MCF 10A (cell line): Measurements from ENCODE around the gene MAFG. TPM values are rescaled to one million over a fixed set of nuclear protein-coding genes. Genes with fewer than 3 reads are reported as not detected.

ENCODE experiments used
- BruUV-seq: library from RNA; stranded (reverse); fragments of 400-500 nt; replicated peaks from 2 replicates; lab custom pipeline; 2021; lab: Mats Ljungman, UMichigan
- CTCF ChIA-PET: fragments of 300-600 bp; sonication (Branson Sonifier 250); formaldehyde crosslinking; extraction: SDS; loops from one replicate; lab custom pipeline; 2021; ENCODE audit warnings: antibody characterized with exemption, inconsistent platforms; lab: Yijun Ruan, JAX
- POLR2A ChIA-PET: fragments of 300-600, 350-650 bp; sonication (Branson Sonifier 250); formaldehyde crosslinking; extraction: SDS; loops from one replicate; lab custom pipeline; 2020; ENCODE audit warnings: antibody characterized with exemption, inconsistent platforms; lab: Yijun Ruan, JAX
- DNase-seq: peaks from one replicate; pipeline ENCODE4 v3.0.0-alpha.2; 2018; ENCODE audit not compliant: unreplicated experiment
- H3K27ac Mint-ChIP-seq: one replicate; pipeline ENCODE4 v1.8.0; 2022; ENCODE audit warnings: mild to moderate bottlenecking, low read depth, mixed read lengths; ENCODE audit not compliant: unreplicated experiment
- H3K27me3 Mint-ChIP-seq: one replicate; pipeline ENCODE4 v1.8.0; 2022; ENCODE audit warnings: mixed read lengths; ENCODE audit not compliant: insufficient read depth, unreplicated experiment
- H3K36me3 Mint-ChIP-seq: one replicate; pipeline ENCODE4 v1.8.0; 2022; ENCODE audit warnings: mild to moderate bottlenecking, moderate library complexity, mixed read lengths; ENCODE audit not compliant: insufficient read depth, unreplicated experiment
- H3K4me1 Mint-ChIP-seq: one replicate; pipeline ENCODE4 v1.8.0; 2022; ENCODE audit warnings: mixed read lengths; ENCODE audit not compliant: insufficient read depth, unreplicated experiment
- H3K4me3 Mint-ChIP-seq: one replicate; pipeline ENCODE4 v1.8.0; 2022; ENCODE audit warnings: mild to moderate bottlenecking, moderate library complexity, mixed read lengths; ENCODE audit not compliant: unreplicated experiment
- H3K9me3 Mint-ChIP-seq: one replicate; pipeline ENCODE4 v1.8.0; 2022; ENCODE audit warnings: mixed read lengths; ENCODE audit not compliant: unreplicated experiment
- intact Hi-C: fragments of 100-400 bp; cut with micrococcal nuclease; formaldehyde crosslinking; loops from 2 replicates; pipeline ENCODE4 v1.14.1; 2022
- total RNA-seq: library from RNA; stranded (reverse); gene quantifications from 2 replicates; pipeline ENCODE4 v1.2.3, GENCODE V29; 2022
- TF ChIP-seq, protein P1 (sequence below): fragments of 200-600 bp; IDR thresholded peaks from one replicate; pipeline ENCODE4 v1.8.0; 2022; ENCODE audit warnings: antibody characterized with exemption, mild to moderate bottlenecking; ENCODE audit not compliant: unreplicated experiment

MAFG gene
- total RNA-seq, 1 experiment from 2014 or later, result 38.1 TPM

DNA sequence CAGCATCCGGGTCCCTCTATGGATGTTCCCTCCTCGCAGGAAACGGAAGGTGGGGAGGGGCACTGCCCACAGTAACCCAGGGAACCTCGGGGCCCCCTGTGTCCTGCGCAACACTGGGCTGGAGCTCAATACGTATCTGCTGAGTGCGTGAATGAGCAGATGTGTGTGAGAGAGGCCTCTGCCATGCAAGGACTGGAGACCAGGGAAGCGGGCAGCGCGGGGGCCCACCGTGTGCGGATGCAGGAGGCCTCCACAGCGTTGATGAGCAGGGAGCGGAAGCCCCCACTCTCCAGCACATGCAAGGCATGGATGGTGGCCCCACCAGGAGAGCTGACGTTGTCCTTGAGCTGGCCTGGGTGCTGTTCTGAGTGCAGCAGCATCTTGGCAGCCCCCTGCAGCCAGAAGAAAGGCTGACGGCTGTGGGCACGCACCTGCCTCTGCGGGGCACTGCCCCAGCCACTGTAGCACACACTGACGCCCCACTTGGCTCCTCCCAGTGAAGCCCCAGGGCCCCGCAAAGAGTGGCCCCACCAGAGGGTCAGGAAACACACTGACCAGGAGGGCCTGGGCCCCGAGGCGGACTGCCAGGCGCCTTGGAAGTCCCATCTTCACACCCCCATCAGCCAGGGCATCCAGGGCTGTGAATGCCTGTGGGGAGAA is 6.7 kb upstream of the MAFG start:
- Mint-ChIP-seq H3K27ac (no peak overlapping the region), H3K27me3 (no peaks in the 10 kb centered on the region), H3K4me1 (peaks cover 11% of the 10 kb centered on the region), H3K36me3 (peaks cover 7% of the 10 kb centered on the region), H3K4me3 (no peak overlapping the region), H3K9me3 (no peaks in the 10 kb centered on the region)
- DNase-seq, result no peak
- intact Hi-C loops, result no loop called here
- TF ChIP-seq, protein P1, sequence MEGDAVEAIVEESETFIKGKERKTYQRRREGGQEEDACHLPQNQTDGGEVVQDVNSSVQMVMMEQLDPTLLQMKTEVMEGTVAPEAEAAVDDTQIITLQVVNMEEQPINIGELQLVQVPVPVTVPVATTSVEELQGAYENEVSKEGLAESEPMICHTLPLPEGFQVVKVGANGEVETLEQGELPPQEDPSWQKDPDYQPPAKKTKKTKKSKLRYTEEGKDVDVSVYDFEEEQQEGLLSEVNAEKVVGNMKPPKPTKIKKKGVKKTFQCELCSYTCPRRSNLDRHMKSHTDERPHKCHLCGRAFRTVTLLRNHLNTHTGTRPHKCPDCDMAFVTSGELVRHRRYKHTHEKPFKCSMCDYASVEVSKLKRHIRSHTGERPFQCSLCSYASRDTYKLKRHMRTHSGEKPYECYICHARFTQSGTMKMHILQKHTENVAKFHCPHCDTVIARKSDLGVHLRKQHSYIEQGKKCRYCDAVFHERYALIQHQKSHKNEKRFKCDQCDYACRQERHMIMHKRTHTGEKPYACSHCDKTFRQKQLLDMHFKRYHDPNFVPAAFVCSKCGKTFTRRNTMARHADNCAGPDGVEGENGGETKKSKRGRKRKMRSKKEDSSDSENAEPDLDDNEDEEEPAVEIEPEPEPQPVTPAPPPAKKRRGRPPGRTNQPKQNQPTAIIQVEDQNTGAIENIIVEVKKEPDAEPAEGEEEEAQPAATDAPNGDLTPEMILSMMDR, result no peak
- ChIA-PET CTCF (interaction anchor here (0.5 to 1.8 kb wide), 4 partner anchors 25 to 733 kb away, joined by 3 to 8 read pairs (median 4); no protein-coding TSS in a partner anchor), POLR2A (interaction anchor here (1.0 kb wide), 1 partner anchor 57 kb away, joined by 3 read pairs; no protein-coding TSS in a partner anchor)
- no TSS peak for BruUV-seq

DNA sequence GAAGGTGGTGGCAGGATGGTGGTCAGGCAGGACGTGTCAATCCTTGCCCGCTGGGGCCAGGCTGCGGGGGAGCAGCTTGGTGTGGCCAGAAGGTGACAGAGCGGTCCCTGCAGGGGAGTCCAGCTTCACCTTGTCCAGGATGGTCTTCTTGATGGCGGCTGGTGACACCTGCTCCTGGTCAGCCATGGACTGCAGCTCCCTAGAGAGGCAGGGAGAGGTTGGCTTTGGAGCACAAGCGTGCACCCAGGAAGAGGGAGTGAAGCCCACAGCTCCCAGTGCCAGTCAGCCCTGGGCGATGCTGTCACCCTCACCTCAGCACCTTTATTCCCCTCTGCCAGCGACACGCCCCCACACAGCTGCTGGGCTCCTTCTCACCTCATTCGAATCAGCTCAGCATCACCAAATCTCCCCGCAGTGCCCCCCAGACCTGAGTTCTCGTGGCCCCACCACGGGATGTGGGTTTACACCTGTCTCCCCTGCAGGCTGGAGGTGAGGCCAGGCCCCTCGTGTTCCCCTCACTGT is 5.7 kb upstream of the MAFG start:
- H3K9me3 Mint-ChIP-seq, result no peaks in the 10 kb centered on the region
- DNase-seq, result no peak
- peaks cover 11% of the 10 kb centered on the region for H3K4me1 Mint-ChIP-seq
- ChIA-PET POLR2A (no interaction called here), CTCF (interaction anchor here (1.8 kb wide), 1 partner anchor 88 kb away, joined by 5 read pairs; no protein-coding TSS in a partner anchor)
- H3K27ac Mint-ChIP-seq, result no peak overlapping the region
- intact Hi-C loops, result no loop called here
- BruUV-seq, result no TSS peak
- no peaks in the 10 kb centered on the region for H3K27me3 Mint-ChIP-seq
- H3K36me3 Mint-ChIP-seq, result peaks cover 7% of the 10 kb centered on the region
- TF ChIP-seq, protein P1, result no peak
- H3K4me3 Mint-ChIP-seq, result no peak overlapping the region

DNA sequence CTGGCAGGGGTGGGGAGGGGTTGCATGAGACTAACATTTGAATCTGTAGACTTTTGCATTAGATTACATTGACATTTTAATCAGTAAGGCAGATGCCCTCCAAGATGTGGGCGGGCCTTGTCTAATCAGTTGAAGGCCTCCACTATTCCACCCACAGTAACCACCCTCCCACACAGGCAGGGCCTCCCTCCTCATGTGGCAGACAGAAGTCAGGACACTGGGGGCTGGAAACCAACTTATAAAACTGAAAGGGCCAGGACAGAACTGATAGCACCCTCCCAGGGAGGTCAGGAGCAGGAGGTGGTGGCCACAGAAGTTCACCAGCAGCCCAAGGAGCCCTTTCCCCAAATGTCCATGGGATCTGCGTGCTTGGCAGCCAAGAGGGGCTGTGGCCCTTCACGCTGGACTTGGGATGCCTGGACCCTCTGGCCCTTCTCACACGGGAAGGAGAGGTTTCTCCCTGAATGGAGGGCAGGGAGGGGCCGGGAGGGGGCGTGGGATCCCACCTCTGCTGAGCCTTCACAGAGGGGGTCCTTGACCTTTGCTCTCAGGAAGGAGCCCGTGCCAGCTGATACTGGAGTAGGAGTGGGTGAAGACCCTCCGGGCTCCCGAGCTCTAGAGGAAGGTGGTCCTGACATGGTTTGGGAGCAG is 4.9 kb upstream of the MAFG start:
- TSS peak; percentile 64 for BruUV-seq
- DNase-seq, result no peak
- CTCF ChIA-PET, result interaction anchor here (0.7 to 1.8 kb wide), 2 partner anchors 11 to 89 kb away, joined by 3 to 5 read pairs; no protein-coding TSS in a partner anchor
- TF ChIP-seq, protein P1, result no peak
- Mint-ChIP-seq H3K36me3 (peaks cover 7% of the 10 kb centered on the region), H3K4me1 (peaks cover 11% of the 10 kb centered on the region), H3K9me3 (no peaks in the 10 kb centered on the region), H3K27ac (no peak overlapping the region), H3K27me3 (no peaks in the 10 kb centered on the region), H3K4me3 (no peak overlapping the region)
- POLR2A ChIA-PET, result no interaction called here
- intact Hi-C loops, result no loop called here
